GM12878 (cell line): ENCODE data around the gene PCCA. TPM values are rescaled to one million over a fixed set of nuclear protein-coding genes. Genes with fewer than 3 reads are reported as not detected.

Experiments used
- ATAC-seq: fragments of 200-7000 bp; cut with Tn5 transposase; 3 replicates; pipeline ENCODE4 v1.9.1; 2020; ENCODE audit warnings: mild to moderate bottlenecking, moderate library complexity
- BruUV-seq: library from RNA; stranded (reverse); fragments of 400-500 nt; replicated peaks from 2 replicates; lab custom pipeline; 2021; lab: Mats Ljungman, UMichigan
- CTCF ChIA-PET: fragments of 300-600 bp; sonication (Branson Sonifier 250); formaldehyde crosslinking; extraction: SDS; loops from one replicate; lab custom pipeline; 2021; ENCODE audit warnings: inconsistent platforms; lab: Yijun Ruan, JAX
- POLR2A ChIA-PET: fragments of 350-600 bp; formaldehyde crosslinking; extraction: SDS; loops from one replicate; lab custom pipeline; 2021; ENCODE audit warnings: inconsistent platforms; lab: Charles Lee
- RAD21 ChIA-PET: fragments of 300-600 bp; sonication (Branson Sonifier 250); formaldehyde crosslinking; loops from one replicate; lab custom pipeline; 2023; ENCODE audit warnings: antibody characterized with exemption; ENCODE audit not compliant: unreplicated experiment; lab: Charles Lee
- SMC1A ChIA-PET: fragments of 300-600 bp; sonication (Branson Sonifier 250); formaldehyde crosslinking; loops from one replicate; lab custom pipeline; 2023; ENCODE audit not compliant: unreplicated experiment, uncharacterized antibody; lab: Charles Lee
- DNase-seq: peaks from one replicate; pipeline ENCODE4 v3.0.0-alpha.2; 2011; ENCODE audit warnings: low read depth, low spot score
- FAIRE-seq: peaks from 3 replicates; lab custom pipeline; 2011; peaks lifted over from hg19 to GRCh38; lab: Jason Lieb, UNC
- H2AFZ ChIP-seq: 2 replicates; pipeline ENCODE4 v1.6.0; 2011; ENCODE audit warnings: low read depth, low read length, control low read depth; ENCODE audit not compliant: control insufficient read depth
- H3K27ac ChIP-seq: 2 replicates; pipeline ENCODE4 v1.5.1; 2011; ENCODE audit warnings: control low read depth; ENCODE audit not compliant: control insufficient read depth, insufficient read depth
- H3K27me3 ChIP-seq, 2 experiments: replicated peaks in 1 of 2; 2 replicates each; pipeline versions ENCODE4 v1.6.0 to v1.6.1; 2011; ENCODE audit warnings: low read length in 1 of 2; ENCODE audit not compliant: control insufficient read depth in 2 of 2, insufficient read depth in 2 of 2
- H3K36me3 ChIP-seq, 2 experiments: 2 replicates each; pipeline ENCODE4 v1.5.1; 2011; ENCODE audit warnings: low read length in 1 of 2; ENCODE audit not compliant: control insufficient read depth in 2 of 2, insufficient read depth in 2 of 2
- H3K4me1 ChIP-seq: 2 replicates; pipeline ENCODE4 v1.6.1; 2011; ENCODE audit warnings: mild to moderate bottlenecking, low read length, moderate library complexity, mixed read lengths; ENCODE audit not compliant: control insufficient read depth, insufficient read depth
- H3K4me2 ChIP-seq: 2 replicates; pipeline ENCODE4 v1.6.0; 2011; ENCODE audit warnings: control low read depth; ENCODE audit not compliant: control insufficient read depth, insufficient read depth
- H3K4me3 ChIP-seq: fragments of 200-600 bp; sonication (generic); 2 replicates; pipeline ENCODE4 v1.5.1; 2016
- H3K79me2 ChIP-seq: 2 replicates; pipeline ENCODE4 v1.6.0; 2011; ENCODE audit warnings: low read length; ENCODE audit not compliant: control insufficient read depth, insufficient read depth
- H3K9ac ChIP-seq: 2 replicates; pipeline ENCODE4 v1.8.0; 2011; ENCODE audit warnings: low read length, control low read depth, mixed read lengths; ENCODE audit not compliant: control insufficient read depth, insufficient read depth
- H3K9me3 ChIP-seq: replicated peaks from 3 replicates; pipeline ENCODE4 v1.5.1; 2011; ENCODE audit warnings: mild to moderate bottlenecking, low read length; ENCODE audit not compliant: control insufficient read depth, insufficient read depth
- H4K20me1 ChIP-seq: 2 replicates; pipeline ENCODE4 v1.6.0; 2011; ENCODE audit not compliant: control insufficient read depth, insufficient read depth
- BACH1 ChIP-seq: fragments of 450-650 bp; IDR thresholded peaks from 2 replicates; pipeline ENCODE4 v1.6.1; 2017; ENCODE audit warnings: mild to moderate bottlenecking, borderline replicate concordance
- CREB1 ChIP-seq: IDR thresholded peaks from 2 replicates; pipeline ENCODE4 v1.6.1; 2012; ENCODE audit warnings: low read depth, mild to moderate bottlenecking, inconsistent platforms
- JUNB ChIP-seq: IDR thresholded peaks from 2 replicates; pipeline ENCODE4 v1.6.1; 2016; ENCODE audit warnings: antibody characterized with exemption, mild to moderate bottlenecking
- WGBS: methylation state at CpG from one replicate; pipeline ENCODE4 v1.1.6; 2016; ENCODE audit warnings: low lambda C conversion rate; ENCODE audit not compliant: insufficient replicate concordance, insufficient coverage; ENCODE audit errors: missing lambda C conversion rate; 5-methylcytosine and 5-hydroxymethylcytosine counted together
- in situ Hi-C: fragments of 300-500 bp; cut with MboI; formaldehyde crosslinking; loops from 9 replicates; pipeline ENCODE4 v1.14.3; 2018; ENCODE audit warnings: mixed read lengths
- intact Hi-C: fragments of 100-400 bp; cut with micrococcal nuclease; formaldehyde crosslinking; loops from one replicate; pipeline ENCODE4 v1.14.2; 2022; ENCODE audit not compliant: unreplicated experiment
- polyA plus RNA-seq, 11 experiments: library from polyadenylated mRNA; depleted of rRNA in 4 of 11; unstranded in 6 of 11; stranded (reverse) in 5 of 11; fragments of >200 nt; fragmentation: Nextera tagmentation in 4 of 11; fragmentation: Illumina TruSeq in 1 of 11; extraction: Ambion mirVana in 4 of 11; extraction: Trizol in 1 of 11; gene quantifications; 1 replicate in 1 of 11; 2 replicates in 10 of 11; pipeline versions ENCODE4 v1.2.1 to v1.2.3, GENCODE V29; 2011 to 2016; ENCODE audit warnings: inconsistent platforms in 2 of 11, missing spikeins in 2 of 11, low read depth in 1 of 11
- total RNA-seq, 4 experiments: library from RNA; depleted of rRNA in 3 of 4; stranded (reverse); fragments of >200 nt in 3 of 4; fragmentation: Illumina TruSeq in 1 of 4; extraction: Trizol in 1 of 4; gene quantifications; 2 replicates each; pipeline versions ENCODE4 v1.2.1 to v1.2.3, GENCODE V29; 2013 to 2021
- TF ChIP-seq, protein P1 (sequence below): IDR thresholded peaks from 2 replicates; pipeline ENCODE4 v1.6.1; 2012; ENCODE audit warnings: mild to moderate bottlenecking, low read depth, low read length
- TF ChIP-seq, protein P2 (sequence below): IDR thresholded peaks from 2 replicates; pipeline ENCODE4 v1.6.1; 2011; ENCODE audit warnings: borderline replicate concordance, low read depth, mild to moderate bottlenecking, moderate library complexity, mixed read lengths, low read length; ENCODE audit not compliant: insufficient read depth; ENCODE audit errors: extremely low read length
- TF ChIP-seq, protein P3 (sequence below): fragments of 450-650 bp; IDR thresholded peaks from 2 replicates; pipeline ENCODE4 v1.6.1; 2017; ENCODE audit warnings: mild to moderate bottlenecking

PCCA gene
- total and polyA plus RNA-seq, 10 of the 15 experiments (the other 5 are each of a cell fraction or from before 2014, with no cell fraction given), result 5.9 to 18.2 (median 12.4) TPM

DNA sequence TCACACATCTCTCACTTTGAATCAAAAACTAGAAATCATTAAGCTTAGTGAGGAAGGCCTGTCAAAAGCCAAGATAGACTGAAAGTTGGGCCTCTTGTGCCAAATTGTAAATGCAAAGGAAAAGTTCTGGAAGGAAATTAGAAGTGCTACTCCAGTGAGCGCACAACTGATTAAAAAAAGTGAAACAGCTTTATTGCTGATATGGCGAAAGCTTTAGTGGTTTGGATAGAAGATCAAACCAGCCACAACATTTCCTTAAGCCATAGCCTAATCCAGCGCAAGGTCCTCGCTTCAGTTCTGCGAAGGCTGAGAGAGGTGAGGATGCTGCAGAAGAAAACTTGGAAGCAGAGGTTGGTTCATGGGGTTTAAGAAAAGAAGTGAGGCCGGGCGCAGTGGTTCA, 7.6 kb downstream of the PCCA start:
- no peak for FAIRE-seq
- intact Hi-C loops, result no loop called here
- ChIA-PET POLR2A (no interaction called here), RAD21 (no interaction called here)
- Histone ChIP-seq H3K36me3 (no peaks in the 10 kb centered on the region), H3K9ac (no peak overlapping the region), H3K4me1 (no peaks in the 10 kb centered on the region), H3K9me3 (no peaks in the 10 kb centered on the region; the same call in 2 of the 3 replicates)
- WGBS, result 91% methylated on average over 7 of the region's 7 CpGs
- TF ChIP-seq BACH1, result no peak
- no peak for TF ChIP-seq CREB1
- TF ChIP-seq, protein P1, sequence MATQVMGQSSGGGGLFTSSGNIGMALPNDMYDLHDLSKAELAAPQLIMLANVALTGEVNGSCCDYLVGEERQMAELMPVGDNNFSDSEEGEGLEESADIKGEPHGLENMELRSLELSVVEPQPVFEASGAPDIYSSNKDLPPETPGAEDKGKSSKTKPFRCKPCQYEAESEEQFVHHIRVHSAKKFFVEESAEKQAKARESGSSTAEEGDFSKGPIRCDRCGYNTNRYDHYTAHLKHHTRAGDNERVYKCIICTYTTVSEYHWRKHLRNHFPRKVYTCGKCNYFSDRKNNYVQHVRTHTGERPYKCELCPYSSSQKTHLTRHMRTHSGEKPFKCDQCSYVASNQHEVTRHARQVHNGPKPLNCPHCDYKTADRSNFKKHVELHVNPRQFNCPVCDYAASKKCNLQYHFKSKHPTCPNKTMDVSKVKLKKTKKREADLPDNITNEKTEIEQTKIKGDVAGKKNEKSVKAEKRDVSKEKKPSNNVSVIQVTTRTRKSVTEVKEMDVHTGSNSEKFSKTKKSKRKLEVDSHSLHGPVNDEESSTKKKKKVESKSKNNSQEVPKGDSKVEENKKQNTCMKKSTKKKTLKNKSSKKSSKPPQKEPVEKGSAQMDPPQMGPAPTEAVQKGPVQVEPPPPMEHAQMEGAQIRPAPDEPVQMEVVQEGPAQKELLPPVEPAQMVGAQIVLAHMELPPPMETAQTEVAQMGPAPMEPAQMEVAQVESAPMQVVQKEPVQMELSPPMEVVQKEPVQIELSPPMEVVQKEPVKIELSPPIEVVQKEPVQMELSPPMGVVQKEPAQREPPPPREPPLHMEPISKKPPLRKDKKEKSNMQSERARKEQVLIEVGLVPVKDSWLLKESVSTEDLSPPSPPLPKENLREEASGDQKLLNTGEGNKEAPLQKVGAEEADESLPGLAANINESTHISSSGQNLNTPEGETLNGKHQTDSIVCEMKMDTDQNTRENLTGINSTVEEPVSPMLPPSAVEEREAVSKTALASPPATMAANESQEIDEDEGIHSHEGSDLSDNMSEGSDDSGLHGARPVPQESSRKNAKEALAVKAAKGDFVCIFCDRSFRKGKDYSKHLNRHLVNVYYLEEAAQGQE, result no peak
- TF ChIP-seq, all 136 proteins: peak for 0
- Histone ChIP-seq H3K4me3 (no peak overlapping the region), H3K27me3 (no peaks in the 10 kb centered on the region), H3K79me2 (no peaks in the 10 kb centered on the region; the same call in none of the 2 replicates), H3K4me2 (no peak overlapping the region), H3K27ac (no peak overlapping the region), H4K20me1 (no peaks in the 10 kb centered on the region), H2AFZ (no peak overlapping the region)
- no TSS peak for BruUV-seq
- ChIA-PET CTCF (no interaction called here), SMC1A (no interaction called here)
- ATAC-seq (no peak), DNase-seq (no peak)
- in situ Hi-C loops, result no loop called here

DNA sequence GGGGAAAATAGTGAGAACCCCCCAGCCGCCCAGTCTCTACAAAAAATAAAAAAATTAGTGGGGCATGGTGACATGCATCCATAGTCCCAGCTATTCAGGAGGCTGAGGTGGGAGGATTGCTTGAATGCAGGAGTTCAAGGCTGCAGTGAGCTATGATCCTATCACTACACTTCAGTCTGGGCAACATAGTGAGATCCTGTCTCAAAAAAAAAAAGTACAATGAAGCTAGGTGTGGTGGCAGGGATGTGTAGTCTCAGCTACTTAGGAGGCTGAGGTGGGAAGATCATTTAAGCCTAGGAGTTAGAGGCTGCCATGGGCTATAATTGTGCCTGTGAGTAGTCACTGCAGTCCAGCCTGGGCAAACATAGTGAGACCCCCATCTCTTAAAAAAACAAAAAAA, 8.9 kb downstream of the PCCA start:
- no peak for DNase-seq
- FAIRE-seq, result no peak
- ATAC-seq, result no peak
- Histone ChIP-seq H3K36me3 (no peaks in the 10 kb centered on the region), H3K4me2 (no peak overlapping the region), H3K79me2 (no peaks in the 10 kb centered on the region; the same call in 1 of the 2 replicates), H3K9me3 (no peaks in the 10 kb centered on the region; the same call in 2 of the 3 replicates), H3K4me1 (no peaks in the 10 kb centered on the region), H4K20me1 (no peaks in the 10 kb centered on the region), H3K27me3 (no peaks in the 10 kb centered on the region), H3K4me3 (no peak overlapping the region), H3K9ac (no peak overlapping the region), H3K27ac (no peak overlapping the region), H2AFZ (no peak overlapping the region)
- ChIA-PET CTCF (no interaction called here), SMC1A (interaction anchor here (0.8 kb wide), 1 partner anchor 8 kb away, joined by 3 read pairs; no protein-coding TSS in a partner anchor), RAD21 (interaction anchor here (0.7 to 1.2 kb wide), 2 partner anchors 9 to 405 kb away, joined by 3 to 4 read pairs; partner anchors contain the start of gene PCCA), POLR2A (interaction anchor here (0.9 kb wide), 1 partner anchor 8 kb away, joined by 3 read pairs; no protein-coding TSS in a partner anchor)
- no TSS peak for BruUV-seq
- WGBS, result 100% methylated on average over 1 of the region's 1 CpG
- intact Hi-C loops, result no loop called here
- in situ Hi-C loops, result no loop called here
- TF ChIP-seq, protein P2, sequence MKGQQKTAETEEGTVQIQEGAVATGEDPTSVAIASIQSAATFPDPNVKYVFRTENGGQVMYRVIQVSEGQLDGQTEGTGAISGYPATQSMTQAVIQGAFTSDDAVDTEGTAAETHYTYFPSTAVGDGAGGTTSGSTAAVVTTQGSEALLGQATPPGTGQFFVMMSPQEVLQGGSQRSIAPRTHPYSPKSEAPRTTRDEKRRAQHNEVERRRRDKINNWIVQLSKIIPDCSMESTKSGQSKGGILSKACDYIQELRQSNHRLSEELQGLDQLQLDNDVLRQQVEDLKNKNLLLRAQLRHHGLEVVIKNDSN, result no peak
- no peak for TF ChIP-seq CREB1
- TF ChIP-seq, protein P3, sequence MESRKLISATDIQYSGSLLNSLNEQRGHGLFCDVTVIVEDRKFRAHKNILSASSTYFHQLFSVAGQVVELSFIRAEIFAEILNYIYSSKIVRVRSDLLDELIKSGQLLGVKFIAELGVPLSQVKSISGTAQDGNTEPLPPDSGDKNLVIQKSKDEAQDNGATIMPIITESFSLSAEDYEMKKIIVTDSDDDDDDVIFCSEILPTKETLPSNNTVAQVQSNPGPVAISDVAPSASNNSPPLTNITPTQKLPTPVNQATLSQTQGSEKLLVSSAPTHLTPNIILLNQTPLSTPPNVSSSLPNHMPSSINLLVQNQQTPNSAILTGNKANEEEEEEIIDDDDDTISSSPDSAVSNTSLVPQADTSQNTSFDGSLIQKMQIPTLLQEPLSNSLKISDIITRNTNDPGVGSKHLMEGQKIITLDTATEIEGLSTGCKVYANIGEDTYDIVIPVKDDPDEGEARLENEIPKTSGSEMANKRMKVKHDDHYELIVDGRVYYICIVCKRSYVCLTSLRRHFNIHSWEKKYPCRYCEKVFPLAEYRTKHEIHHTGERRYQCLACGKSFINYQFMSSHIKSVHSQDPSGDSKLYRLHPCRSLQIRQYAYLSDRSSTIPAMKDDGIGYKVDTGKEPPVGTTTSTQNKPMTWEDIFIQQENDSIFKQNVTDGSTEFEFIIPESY, result no peak
- TF ChIP-seq JUNB, result no peak
